RWPE2 (cell line): Measurements from ENCODE around the gene DHRS11.

Experiments
- ATAC-seq: fragments of 200-7000 bp; cut with Tn5 transposase; 3 replicates; pipeline ENCODE4 v1.9.1; 2021; ENCODE audit warnings: low read depth
- DNase-seq: peaks from one replicate; pipeline ENCODE4 v3.0.0-alpha.2; 2020; ENCODE audit warnings: low spot score
- H3K27ac ChIP-seq: fragments of 450-650 bp; 2 replicates; pipeline ENCODE4 v1.5.1; 2017; ENCODE audit warnings: mild to moderate bottlenecking; ENCODE audit not compliant: poor library complexity, severe bottlenecking
- H3K27me3 ChIP-seq: fragments of 250-450 bp; sonication (Bioruptor Pico); 2 replicates; pipeline ENCODE4 v1.5.1; 2021; ENCODE audit warnings: mild to moderate bottlenecking, moderate library complexity; ENCODE audit not compliant: insufficient read depth, poor library complexity, severe bottlenecking
- H3K36me3 ChIP-seq: fragments of 250-450 bp; sonication (Bioruptor Pico); 2 replicates; pipeline ENCODE4 v1.5.1; 2020; ENCODE audit warnings: low read depth, mild to moderate bottlenecking, moderate library complexity
- H3K4me1 ChIP-seq: fragments of 250-450 bp; sonication (Bioruptor Pico); 2 replicates; pipeline ENCODE4 v1.5.1; 2021; ENCODE audit warnings: mild to moderate bottlenecking, moderate library complexity; ENCODE audit not compliant: insufficient read depth, poor library complexity, severe bottlenecking
- H3K4me3 ChIP-seq: fragments of 250-450 bp; sonication (Bioruptor Pico); 2 replicates; pipeline ENCODE4 v1.5.1; 2021; ENCODE audit warnings: mild to moderate bottlenecking, moderate library complexity; ENCODE audit not compliant: severe bottlenecking
- H3K9me3 ChIP-seq: fragments of 250-450 bp; sonication (Bioruptor Pico); 2 replicates; pipeline ENCODE4 v1.5.1; 2021; ENCODE audit warnings: mild to moderate bottlenecking, moderate library complexity; ENCODE audit not compliant: severe bottlenecking
- CTCF ChIP-seq: fragments of 450-650 bp; IDR thresholded peaks from one replicate; pipeline ENCODE4 v1.5.1; 2017; ENCODE audit warnings: mild to moderate bottlenecking, moderate library complexity; ENCODE audit not compliant: poor library complexity, severe bottlenecking

The DHRS11 gene

GRCh38 chr17:36591434-36592315, at the start of gene DHRS11:
TSS of gene DHRS11 (plus strand) at chr17:36591879. CDS start at chr17:36592010, 131 bp downstream.
- peak; percentile 19 for TF ChIP-seq CTCF
- Histone ChIP-seq H3K4me3 (peak within 1 kb of the TSS; percentile 85), H3K27ac (peak within 1 kb of the TSS; percentile 36), H3K4me1 (no peaks in the 10 kb centered on the region), H3K9me3 (no peaks in the 10 kb centered on the region), H3K27me3 (no peaks in the 10 kb centered on the region), H3K36me3 (peaks cover 34% of the 10 kb centered on the region)
- ATAC-seq (peak; percentile 96), DNase-seq (peak; percentile 80)

GRCh38 chr17:36542755-36543154, 48.9 kb upstream of the DHRS11 start:
- Histone ChIP-seq H3K4me3 (no peak overlapping the region), H3K27me3 (no peaks in the 10 kb centered on the region), H3K4me1 (peaks cover 15% of the 10 kb centered on the region), H3K9me3 (no peaks in the 10 kb centered on the region), H3K27ac (no peak overlapping the region), H3K36me3 (peaks cover 35% of the 10 kb centered on the region)
- no peak for ATAC-seq
- TF ChIP-seq CTCF: no peak
- no peak for DNase-seq

GRCh38 chr17:36544044-36544306, 47.7 kb upstream of the DHRS11 start:
- Histone ChIP-seq H3K36me3 (peaks cover 32% of the 10 kb centered on the region), H3K4me3 (peak overlapping the region; percentile 96), H3K27me3 (no peaks in the 10 kb centered on the region), H3K9me3 (no peaks in the 10 kb centered on the region), H3K27ac (peak overlapping the region; percentile 88), H3K4me1 (peaks cover 20% of the 10 kb centered on the region)
- no peak for TF ChIP-seq CTCF
- ATAC-seq (peak; percentile 13), DNase-seq (no peak)

GRCh38 chr17:36544307-36545076, 47.2 kb upstream of the DHRS11 start, which contains the start of gene GGNBP2:
TSS of gene GGNBP2 (plus strand) at chr17:36544919. CDS start at chr17:36545725, 806 bp downstream.
- Histone ChIP-seq H3K27ac (peak within 1 kb of the TSS; percentile 88), H3K27me3 (no peaks in the 10 kb centered on the region), H3K36me3 (peaks cover 34% of the 10 kb centered on the region), H3K4me1 (peaks cover 20% of the 10 kb centered on the region), H3K4me3 (peak within 1 kb of the TSS; percentile 96), H3K9me3 (no peaks in the 10 kb centered on the region)
- peak; percentile 55 for ATAC-seq
- TF ChIP-seq CTCF: no peak
- DNase-seq: peak; percentile 93
